ENCODE measurements around the gene FMN2. TPM values are rescaled to one million over a fixed set of nuclear protein-coding genes. Genes with fewer than 3 reads are reported as not detected.

FMN2 gene
- total RNA-seq, 4 donors from 2014 or later, result 0.46 to 1.4 (median 0.49) TPM; not detected in 1

DNA sequence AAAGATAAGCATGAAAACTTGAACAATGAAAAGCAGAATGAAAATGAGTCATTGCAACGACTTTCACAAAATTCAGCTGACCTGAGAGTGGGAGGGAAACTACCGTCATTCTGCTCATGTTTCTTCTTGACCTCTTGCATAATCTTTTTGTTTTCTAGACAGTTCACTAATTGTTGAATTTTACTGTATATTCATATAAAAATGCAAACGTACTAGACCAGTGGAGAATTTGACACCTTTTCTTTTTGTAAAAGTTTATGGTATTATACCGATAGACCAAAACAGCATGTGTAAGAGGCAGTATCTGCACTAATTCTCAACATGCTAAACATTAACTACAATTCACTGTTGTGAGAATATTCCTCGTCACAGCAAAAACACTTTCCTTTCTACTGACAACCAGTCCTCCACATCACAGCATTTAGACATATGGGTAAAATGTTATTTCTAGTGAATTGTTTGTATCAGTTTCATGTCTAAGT is 382.5 kb downstream of the FMN2 start:
- TF ChIP-seq, protein P1, sequence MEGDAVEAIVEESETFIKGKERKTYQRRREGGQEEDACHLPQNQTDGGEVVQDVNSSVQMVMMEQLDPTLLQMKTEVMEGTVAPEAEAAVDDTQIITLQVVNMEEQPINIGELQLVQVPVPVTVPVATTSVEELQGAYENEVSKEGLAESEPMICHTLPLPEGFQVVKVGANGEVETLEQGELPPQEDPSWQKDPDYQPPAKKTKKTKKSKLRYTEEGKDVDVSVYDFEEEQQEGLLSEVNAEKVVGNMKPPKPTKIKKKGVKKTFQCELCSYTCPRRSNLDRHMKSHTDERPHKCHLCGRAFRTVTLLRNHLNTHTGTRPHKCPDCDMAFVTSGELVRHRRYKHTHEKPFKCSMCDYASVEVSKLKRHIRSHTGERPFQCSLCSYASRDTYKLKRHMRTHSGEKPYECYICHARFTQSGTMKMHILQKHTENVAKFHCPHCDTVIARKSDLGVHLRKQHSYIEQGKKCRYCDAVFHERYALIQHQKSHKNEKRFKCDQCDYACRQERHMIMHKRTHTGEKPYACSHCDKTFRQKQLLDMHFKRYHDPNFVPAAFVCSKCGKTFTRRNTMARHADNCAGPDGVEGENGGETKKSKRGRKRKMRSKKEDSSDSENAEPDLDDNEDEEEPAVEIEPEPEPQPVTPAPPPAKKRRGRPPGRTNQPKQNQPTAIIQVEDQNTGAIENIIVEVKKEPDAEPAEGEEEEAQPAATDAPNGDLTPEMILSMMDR (IDR thresholded peaks at IDR 0.05), result no peak
- TF ChIP-seq POLR2A (IDR thresholded peaks at IDR 0.05), result no peak
- no peak for DNase-seq (ENCODE audit: low spot score in 2 of 2)
- intact Hi-C loops (cut with DNase I; ENCODE audit: low total_unique reads), result no loop called here
- WGBS, 2 donors, result 72 to 73% methylated on average over 5 of the region's 5 CpGs
- no peak overlapping the region for H3K4me3 ChIP-seq (ENCODE audit: low read depth, poor library complexity, severe bottlenecking)

DNA sequence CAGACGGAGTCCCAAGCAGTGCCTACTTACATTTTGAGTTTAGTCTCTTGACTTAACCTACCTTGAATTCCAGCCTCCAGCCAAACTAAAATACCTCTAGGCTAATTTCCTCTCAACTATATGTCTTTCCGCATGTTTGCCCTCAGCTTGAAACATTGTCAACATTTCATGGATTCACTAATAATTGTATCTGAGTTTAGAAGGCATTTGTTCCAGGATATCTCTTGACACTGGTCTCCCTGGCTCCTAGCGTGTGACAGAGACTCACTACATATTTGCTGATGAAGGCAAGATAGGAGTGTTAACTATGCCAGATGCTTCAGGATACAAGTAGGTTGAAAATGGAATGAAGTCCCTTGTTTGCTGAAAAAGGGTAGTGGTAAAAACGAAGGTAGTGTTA is 384.1 kb downstream of the FMN2 start:
- 78 to 79% methylated on average over 4 of the region's 4 CpGs for WGBS, 2 donors
- no peak for TF ChIP-seq POLR2A (IDR thresholded peaks at IDR 0.05)
- no peak for DNase-seq (ENCODE audit: low spot score in 2 of 2)
- H3K4me3 ChIP-seq (ENCODE audit: low read depth, poor library complexity, severe bottlenecking), result no peak overlapping the region
- intact Hi-C loops (cut with DNase I; ENCODE audit: low total_unique reads), result no loop called here

DNA sequence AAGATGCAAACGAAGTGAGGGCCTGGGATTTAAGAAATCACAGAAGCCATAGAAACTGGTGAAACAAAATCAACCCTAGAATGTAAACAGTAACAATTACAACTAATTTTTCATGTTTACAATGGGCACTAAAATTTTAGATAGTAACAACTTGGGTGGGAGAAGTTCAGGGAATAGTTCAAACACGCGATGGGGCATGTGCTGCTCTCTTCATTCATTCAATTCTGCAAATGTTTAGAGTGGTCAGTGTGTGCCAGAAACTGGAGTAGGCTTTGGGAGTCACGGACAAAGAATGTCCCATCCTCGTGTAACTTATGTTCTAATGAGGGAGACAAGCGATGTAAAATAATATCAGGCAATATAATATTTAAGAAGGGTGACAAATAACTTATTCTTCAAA is 386.9 kb downstream of the FMN2 start:
- no peak overlapping the region for H3K4me3 ChIP-seq (ENCODE audit: low read depth, poor library complexity, severe bottlenecking)
- no peak for DNase-seq (ENCODE audit: low spot score in 2 of 2)
- 87 to 89% methylated on average over 6 of the region's 6 CpGs for WGBS, 2 donors
- no peak for TF ChIP-seq POLR2A (IDR thresholded peaks at IDR 0.05)
- TF ChIP-seq, protein P1 (IDR thresholded peaks at IDR 0.05), result no peak
- intact Hi-C loops (cut with DNase I; ENCODE audit: low total_unique reads), result no loop called here

DNA sequence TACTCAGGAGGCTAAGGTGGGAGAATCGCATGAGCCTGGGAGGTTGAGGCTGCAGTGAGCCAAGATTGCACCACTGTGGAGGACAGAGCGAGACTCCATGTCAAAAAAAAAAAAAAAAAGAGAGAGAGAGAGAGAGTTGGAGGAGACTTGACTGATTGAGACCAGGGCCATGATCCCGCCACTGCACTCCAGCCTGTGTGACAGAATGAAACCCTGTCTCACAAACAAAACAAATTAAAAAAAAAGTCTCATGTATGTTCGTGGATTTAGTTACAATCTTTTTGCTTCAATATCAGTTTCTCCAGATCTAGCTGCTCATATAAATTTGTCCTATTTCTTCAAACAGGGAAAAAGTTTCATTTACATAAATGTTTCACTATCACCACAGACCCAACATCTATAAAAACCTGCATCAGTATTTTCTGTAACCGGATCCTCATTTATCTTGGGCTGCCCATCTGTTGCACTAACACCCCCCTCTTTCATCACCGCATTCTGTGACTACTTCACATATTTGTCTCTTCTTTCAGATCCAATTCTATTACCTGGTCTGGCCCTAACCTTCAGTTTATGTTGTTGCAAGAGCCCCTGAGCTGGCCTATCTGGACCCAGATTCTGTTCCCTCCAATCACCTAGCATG is 393.2 kb downstream of the FMN2 start:
- WGBS, 2 donors, result 80 to 87% methylated on average over 6 of the region's 6 CpGs
- TF ChIP-seq, protein P1 (IDR thresholded peaks at IDR 0.05), result no peak
- no peak for TF ChIP-seq POLR2A (IDR thresholded peaks at IDR 0.05)
- no peak overlapping the region for H3K4me3 ChIP-seq (ENCODE audit: low read depth, poor library complexity, severe bottlenecking)
- DNase-seq (ENCODE audit: low spot score in 2 of 2), result no peak
- intact Hi-C loops (cut with DNase I; ENCODE audit: low total_unique reads), result no loop called here

DNA sequence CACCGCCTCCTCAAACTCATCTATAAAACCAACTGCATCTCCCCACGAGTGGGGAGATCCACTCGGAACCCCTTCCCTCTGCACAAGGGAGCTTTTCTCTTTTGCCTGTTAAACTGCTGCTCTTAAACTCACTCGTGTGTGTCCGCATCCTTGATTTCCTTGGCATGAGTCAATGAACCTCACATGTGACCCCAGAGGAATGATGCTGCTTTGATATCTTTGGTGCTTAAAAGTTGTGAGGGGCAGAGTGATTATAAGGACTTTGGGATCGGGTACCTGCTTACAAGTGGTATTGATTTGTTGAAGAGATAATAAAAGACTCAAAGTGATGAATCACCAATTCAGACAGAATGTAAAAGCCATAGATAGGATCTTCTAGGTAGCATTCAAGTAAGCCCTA is 394.9 kb downstream of the FMN2 start:
- H3K4me3 ChIP-seq (ENCODE audit: low read depth, poor library complexity, severe bottlenecking), result no peak overlapping the region
- 69 to 75% methylated on average over 6 of the region's 6 CpGs for WGBS, 2 donors
- intact Hi-C loops (cut with DNase I; ENCODE audit: low total_unique reads), result no loop called here
- no peak for TF ChIP-seq POLR2A (IDR thresholded peaks at IDR 0.05)
- TF ChIP-seq, protein P1 (IDR thresholded peaks at IDR 0.05), result no peak
- no peak for DNase-seq (ENCODE audit: low spot score in 2 of 2)

DNA sequence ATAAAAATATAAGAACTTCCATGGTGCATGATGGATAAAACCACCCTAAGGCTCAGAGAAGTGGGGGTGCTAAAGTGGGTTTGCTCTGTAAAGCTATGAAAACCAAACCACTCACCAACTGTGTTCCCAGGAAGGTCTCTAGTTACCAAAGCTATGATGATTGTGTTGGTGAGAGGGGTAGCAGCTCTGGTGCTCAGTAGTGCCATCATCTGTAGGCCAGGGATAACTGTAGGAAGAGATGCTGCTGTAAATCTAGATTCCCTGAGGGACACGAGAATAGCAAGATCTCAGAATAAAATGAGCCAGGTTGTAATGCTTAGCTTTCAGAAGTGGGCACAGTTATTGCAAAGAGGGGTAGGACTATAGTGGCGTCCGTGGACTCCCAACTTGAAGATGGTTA is 395.8 kb downstream of the FMN2 start:
- TF ChIP-seq, protein P1 (IDR thresholded peaks at IDR 0.05), result no peak
- TF ChIP-seq POLR2A (IDR thresholded peaks at IDR 0.05), result no peak
- DNase-seq (ENCODE audit: low spot score in 2 of 2), result no peak
- intact Hi-C loops (cut with DNase I; ENCODE audit: low total_unique reads), result no loop called here
- WGBS, 2 donors, result 80 to 83% methylated on average over 3 of the region's 3 CpGs
- no peak overlapping the region for H3K4me3 ChIP-seq (ENCODE audit: low read depth, poor library complexity, severe bottlenecking)

Data from lower leg skin (tissue), 4 donors.